GM21576 (cell line): Measurements from ENCODE around the gene DDA1.

Source experiments
- ATAC-seq: cut with Tn5 transposase; IDR thresholded peaks from one replicate; pipeline ENCODE4 v1.9.1; 2021; ENCODE audit warnings: mild to moderate bottlenecking, moderate library complexity; ENCODE audit not compliant: unreplicated experiment

The DDA1 gene

DNA sequence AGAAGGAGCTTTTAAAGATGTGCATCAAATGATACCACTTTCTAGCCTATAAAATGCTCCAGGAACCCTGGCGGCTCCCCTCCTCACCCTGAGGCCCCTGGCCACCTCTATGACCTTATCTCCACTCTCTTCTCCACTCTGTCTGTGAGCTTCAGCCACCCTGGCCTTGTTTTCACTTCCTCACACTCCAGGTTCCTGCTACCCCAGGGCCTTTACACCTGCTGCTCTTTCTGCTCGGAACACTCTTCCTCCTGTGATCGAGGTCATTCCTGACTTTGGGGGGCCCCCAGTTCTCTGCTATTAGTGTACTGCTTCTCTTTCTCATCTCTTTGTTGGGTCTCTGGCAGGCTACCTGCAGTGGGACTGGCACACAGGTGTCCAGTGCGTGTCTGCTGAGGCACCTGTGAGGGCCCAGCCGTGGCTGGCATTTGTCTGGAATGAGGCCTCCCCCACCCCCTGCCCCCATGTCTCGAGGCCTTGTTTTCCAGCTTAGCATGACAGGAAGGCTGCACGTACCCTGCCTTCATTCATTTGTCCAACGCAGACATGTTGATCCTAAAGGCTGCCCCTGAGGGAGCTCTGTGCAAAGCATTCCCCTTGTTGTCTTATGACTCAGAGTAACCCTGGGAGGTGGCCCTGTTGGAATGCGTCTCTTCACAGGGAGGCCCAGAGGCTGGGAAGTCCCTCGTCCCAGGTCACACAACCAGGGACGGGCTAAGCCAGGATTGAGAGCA lies 2.3 kb downstream of the DDA1 start:
- no peak for ATAC-seq

- no peak for ATAC-seq
These were observed 3.1 kb downstream of the DDA1 start for GRCh38 chr19:17312189-17313113.

GRCh38 chr19:17314007-17314593 lies 4.7 kb downstream of the DDA1 start:
- ATAC-seq, result no peak

DNA sequence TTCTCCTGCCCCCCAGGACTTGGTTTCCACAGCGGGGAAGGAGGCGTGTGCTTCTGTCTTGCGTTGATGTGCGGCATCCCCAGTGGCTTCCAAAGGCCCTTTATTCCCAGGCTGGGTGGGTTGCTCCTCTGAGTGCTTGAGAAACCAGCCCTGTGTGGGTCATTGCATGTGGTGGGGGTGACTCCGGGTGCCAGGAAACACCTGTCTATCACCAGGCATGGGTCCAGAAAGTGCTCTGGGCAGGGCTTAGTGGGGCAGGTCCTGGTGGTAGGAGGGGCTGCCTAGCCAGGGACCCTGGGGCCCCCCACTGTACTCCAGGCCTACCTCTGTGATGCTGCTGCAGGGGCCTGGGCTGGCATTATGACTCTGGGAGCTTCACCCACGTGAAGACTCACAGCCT lies 9.6 kb downstream of the DDA1 start:
- no peak for ATAC-seq

DNA sequence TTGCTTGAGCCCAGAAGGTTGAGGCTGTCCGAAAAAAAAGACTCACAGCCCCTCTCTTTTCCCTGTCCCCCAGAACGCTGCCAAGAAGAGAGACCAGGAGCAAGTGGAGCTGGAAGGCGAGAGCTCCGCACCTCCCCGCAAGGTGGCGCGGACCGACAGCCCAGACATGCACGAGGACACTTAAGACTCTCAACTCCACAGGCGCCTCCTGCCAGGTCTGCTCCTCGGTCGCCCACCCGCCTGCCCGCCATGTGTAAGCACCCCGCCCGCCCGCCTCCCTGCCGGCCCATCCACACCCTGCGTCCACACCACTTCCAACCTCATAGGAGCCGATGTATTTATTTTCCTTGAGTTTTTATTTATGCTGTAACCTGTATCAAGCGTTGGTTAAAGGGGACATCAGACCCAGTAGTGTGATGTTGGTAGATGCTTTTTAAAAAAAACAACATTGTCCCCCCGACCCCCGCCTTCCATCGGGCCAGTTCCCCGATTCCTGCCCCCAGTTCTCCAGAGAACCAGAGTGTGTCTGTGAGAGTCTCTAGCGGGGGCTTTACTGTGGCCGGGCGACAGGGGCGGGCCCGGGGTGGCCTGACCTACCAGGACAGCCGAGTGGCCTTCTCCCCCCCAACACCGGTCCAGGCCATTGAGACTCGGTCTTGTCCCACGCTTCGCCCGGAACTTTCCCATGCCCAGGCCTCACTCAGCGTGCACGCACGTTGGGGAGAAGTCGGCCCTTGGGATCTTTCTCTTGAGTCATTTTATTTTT lies 10.3 kb downstream of the DDA1 start:
- ATAC-seq, result no peak

GRCh38 chr19:17320435-17320834 lies 11.1 kb downstream of the DDA1 start:
- ATAC-seq, result no peak

DNA sequence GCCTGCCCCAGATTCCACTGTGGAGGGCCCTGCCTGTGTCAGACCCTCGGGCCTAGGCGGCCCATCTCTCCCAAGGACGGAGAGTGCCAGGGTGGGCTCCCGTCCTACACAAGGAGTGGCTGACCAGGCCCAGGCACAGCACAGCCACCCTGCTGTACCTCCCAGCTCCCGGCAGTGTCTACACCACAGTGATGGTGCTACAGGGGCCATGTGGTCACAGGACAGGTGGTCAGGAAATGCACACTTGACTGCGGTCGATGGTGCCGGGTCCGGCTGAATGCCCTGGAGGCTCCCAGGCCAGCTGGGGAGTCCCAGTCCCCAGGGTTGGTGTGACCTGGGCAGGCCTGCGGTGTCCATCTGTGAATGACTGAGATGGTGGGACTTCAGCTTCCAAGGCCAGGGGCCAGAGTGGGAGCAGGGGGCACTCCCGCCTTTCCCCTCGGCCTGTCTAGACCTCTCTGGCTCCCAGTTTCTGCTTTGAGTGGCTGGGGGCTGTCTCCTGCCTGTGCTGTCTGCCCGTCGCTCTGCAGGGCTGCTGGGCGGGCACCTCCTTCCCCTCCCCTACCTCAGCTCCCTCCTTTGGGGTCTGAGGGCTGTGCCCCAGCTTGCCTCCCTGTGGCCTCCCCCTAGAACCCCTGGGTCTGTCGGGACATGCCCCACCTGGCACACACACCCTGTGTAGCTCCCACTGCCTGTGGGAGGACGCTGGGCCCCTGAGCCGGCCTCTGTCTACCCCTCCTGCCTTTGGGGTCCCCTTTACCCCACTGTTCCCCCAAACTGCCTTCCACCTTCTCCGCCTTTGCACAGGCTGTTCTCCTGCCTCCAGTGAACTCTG lies 12.5 kb downstream of the DDA1 start:
- no peak for ATAC-seq

GRCh38 chr19:17322854-17323253 lies 13.5 kb downstream of the DDA1 start:
- ATAC-seq, result no peak

GRCh38 chr19:17323300-17323963 lies 14.1 kb downstream of the DDA1 start:
- no peak for ATAC-seq

- ATAC-seq, result no peak
These were observed 14.6 kb downstream of the DDA1 start for GRCh38 chr19:17323964-17324332.

DNA sequence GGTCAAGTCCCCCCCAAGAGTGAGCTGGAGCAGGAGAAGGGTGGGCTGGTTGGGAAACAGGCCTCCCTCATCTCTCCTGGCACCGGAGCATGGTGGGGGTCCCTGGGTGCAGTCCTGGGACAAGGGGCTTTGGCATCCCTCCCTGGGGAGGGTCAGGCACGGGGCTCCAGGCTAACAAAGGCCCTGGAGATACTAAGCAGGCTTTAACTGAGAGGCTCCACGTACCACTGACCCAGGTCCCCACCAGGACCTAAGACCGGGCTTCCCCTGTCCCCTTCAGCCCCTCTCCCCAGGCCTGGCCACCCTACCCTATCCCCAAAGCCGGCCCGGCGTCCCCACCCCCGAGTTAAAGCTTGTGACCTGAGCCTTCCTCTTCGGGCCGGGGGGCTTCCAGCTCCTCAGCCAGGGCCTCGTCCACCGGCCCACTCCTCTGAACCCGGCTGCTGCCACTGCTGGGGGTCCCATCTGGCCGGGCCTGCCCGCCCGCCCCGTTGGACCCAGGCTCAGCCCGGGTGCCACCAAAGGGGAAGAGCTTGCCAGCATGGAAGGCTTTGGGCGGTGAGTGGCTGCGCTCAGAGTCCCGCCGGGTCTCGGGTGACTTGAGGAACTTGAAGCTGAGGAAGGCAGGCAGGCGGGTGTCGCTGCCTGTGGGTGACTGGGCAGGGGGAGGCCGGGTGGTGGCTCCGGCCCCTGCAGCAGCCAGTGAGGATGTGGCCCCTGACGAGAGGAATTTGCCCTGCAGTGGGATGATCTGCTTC lies 15.2 kb downstream of the DDA1 start:
- ATAC-seq, result no peak

- ATAC-seq, result no peak
These were observed 15.8 kb downstream of the DDA1 start for GRCh38 chr19:17325133-17325532.

GRCh38 chr19:17325881-17326594 lies 16.7 kb downstream of the DDA1 start:
- ATAC-seq, result no peak

- ATAC-seq, result no peak
These were observed 17.2 kb downstream of the DDA1 start for GRCh38 chr19:17326595-17326966.

DNA sequence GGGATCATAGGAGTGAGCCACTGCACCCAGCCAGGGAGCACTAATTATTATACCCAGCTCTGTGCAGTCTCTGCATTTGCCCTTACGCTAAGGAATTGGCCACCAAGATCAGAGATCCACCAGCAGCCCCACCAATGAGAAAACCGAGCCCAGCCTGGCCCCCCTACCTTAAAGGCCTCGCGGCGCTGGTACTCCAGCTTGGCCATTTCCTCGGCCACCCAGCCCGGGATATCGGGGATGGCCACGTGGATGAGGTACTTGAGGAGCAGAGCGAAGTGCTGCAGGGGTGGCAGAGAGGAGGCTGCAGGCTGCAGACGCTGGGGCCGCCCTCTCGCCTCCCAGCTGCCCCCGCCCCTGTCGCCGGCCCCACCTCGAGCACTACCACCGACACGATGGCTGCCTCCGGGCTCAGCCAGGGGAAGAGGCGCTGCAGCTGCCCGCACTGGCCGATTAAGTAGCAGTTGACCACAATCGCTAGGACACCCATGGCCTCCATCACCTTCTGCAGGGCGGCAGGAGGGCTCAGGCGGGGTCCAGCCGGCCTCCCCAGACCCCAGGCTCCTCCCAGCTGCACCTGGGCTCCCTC lies 17.8 kb downstream of the DDA1 start:
- ATAC-seq, result no peak

GRCh38 chr19:17327654-17328516 lies 18.5 kb downstream of the DDA1 start:
- ATAC-seq, result no peak
